Suppressor macrophage (primary cell): Measurements from ENCODE around the gene PKD2L1.
"Not testable (repeated sequence)": the region's sequence is repeated elsewhere in the genome, so short reads cannot be mapped to it uniquely, and the experiment has no call there.

ENCODE experiments used
- DNase-seq, 4 experiments: peaks; one replicate each; pipeline ENCODE4 v3.0.0-alpha.2; 2020 to 2022
- total RNA-seq, 17 experiments: gene quantifications; one replicate each; lab custom pipeline; 2026; ENCODE audit warnings: mixed read lengths in 6 of 17, inconsistent platforms in 3 of 17; lab: John Stamatoyannopoulos, UW

PKD2L1 gene
- total RNA-seq = 1.3 to 7.9 (median 4.6) reads per million in 17 experiments

GRCh38 chr10:100330079-100330478 is at the start of gene PKD2L1:
Gene PKD2L1 (minus strand): TSS chr10:100330228. CDS start chr10:100330103, 125 bp downstream.
- DNase-seq = no peak

GRCh38 chr10:100377830-100378229 is 47.8 kb upstream of the PKD2L1 start:
- DNase-seq = no peak

DNA sequence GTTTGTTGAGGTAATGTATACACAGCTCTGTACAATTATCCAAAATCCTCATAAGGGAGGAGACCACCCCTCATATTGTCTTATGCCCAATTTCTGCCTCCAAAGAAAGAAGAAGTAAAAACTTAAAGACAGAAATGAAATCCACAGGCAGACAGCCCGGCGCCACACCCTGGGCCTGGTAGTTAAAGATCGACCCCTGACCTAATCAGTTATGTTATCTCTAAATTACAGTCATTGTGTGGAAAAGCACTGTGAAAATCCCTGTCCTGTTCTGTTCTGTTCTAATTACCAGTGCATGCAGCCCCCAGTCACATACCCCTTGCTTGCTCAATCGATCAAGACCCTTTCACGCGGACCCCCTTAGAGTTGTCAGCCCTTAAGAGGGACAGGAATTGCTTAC is 46.6 kb upstream of the PKD2L1 start:
- not testable (repeated sequence) for DNase-seq

GRCh38 chr10:100374677-100375353 is 44.8 kb upstream of the PKD2L1 start:
- DNase-seq = not testable (repeated sequence)

DNA sequence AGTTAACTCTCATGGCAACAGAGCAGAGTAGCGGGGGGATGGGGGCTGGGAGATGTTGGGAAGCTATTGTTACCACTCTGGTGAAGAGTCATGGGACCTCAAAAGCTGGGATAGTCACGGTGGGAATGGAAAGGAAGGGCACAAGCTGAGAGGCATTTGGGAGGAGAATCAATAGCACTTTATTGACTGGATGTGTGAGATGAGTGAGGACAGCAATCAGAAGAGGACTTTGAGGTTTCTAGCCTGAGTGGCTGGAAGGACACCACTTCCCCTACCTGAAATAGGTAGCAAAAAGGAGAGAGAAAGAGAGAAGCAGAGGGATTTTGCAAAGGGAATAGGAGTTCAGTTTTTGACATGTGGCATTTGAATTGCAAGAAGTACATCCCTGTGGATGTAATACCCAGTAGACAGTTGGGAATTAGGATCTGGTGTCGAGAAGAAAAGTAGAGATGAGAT is 44.2 kb upstream of the PKD2L1 start:
- DNase-seq = no peak

DNA sequence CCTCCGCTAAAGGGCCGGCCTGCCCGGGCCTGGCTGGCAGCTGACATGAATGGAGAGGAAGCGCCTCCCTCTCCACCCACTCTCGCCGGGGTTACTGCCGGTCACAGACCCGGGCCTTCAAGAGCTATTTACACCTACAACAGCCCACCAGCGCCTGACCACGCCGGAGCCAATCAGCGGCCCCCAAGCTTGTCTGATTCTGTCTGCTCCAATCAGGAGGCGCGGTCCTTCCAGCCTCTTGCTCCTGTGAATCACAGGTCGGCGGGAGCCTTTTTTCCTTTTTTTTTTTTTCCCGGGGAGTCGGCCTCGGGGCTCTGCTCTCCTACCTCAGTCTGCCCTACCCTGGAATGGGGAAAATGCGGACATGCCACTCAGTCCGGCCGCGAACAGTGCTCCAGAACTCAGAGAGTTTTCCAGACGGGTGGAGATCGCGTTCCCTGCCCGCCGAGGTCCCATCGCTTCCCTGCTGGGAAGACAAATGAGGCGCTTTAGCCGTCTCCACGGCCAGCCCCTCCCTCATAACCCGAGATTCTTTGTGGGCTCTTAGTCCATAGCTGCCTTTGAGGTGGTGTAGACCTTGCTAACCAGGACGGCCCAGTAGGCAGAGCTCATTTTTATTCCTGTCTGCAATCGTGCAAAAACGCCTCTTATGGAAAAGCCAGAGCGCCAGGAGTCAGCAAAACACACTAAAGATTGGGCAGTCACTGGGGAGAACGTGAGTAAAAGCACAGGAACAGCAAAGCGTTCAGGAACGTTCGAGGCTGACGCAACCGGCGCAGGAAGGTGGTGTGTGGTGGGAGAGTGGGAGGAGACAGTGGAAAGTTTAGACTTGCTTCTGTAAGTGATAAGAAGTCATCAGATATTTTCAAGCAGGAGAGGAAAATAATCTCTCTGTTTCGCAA is 43.5 kb upstream of the PKD2L1 start:
- peak; percentile 98 to 100 (median 98) for DNase-seq

GRCh38 chr10:100372415-100373297 is 42.6 kb upstream of the PKD2L1 start:
- peak in 1 of 4 experiments; percentile 39 for DNase-seq

GRCh38 chr10:100371482-100372027 is 41.5 kb upstream of the PKD2L1 start:
- no peak for DNase-seq

DNA sequence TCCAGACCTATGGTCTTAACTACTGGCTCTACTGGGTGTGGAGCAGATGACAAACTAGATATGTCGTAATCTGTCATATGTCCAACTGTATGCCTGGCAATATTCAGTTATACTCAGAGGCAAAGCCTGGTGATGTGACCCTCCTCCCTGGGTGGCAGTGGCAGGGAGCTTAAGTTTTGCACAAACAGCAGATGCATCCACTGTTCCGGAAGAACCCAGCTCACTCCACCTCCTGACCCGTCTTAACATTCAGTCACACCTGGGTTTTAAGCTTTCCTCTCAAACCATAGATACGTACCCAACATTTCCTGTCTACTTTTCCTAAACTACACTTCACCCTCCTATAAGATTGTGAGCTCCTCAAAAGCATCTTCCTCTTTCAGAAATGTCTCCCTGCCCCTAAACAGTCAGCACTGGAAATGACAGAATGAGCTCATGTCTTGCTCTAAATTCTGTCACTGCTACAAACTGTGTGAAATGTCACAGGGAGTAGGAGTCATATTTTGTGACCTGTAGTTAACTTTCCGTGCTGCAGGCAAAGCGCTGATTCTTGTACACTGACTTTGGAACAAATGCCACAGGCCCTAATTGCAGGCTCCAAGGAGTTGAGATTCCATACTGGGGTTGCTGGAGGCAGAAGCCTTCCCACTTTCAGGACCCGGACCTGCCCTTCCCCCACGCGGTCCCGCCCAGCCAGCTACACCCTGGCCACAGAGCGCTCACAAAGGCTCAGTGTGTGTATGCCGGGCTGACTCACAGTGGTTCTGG is 40.9 kb upstream of the PKD2L1 start:
- DNase-seq = peak; percentile 83 to 95 (median 89)

DNA sequence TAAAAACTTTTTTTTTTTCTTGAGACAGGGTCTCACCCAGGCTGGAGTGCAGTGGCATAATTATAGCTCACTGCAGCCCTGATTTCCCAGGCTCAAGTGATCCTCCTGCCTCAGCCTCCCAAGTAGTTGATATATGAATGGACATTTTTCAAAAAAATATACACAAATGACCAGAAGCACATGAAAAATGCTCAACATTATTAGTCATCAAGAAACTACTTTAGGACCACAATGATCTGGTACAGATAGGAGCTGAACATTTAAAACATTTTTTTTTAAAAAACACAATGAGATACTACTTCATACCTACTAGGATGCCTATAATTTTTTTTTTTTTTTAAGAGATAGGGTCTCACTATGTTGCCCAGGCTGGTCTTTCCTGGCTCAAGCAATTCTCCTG is 38.7 kb upstream of the PKD2L1 start:
- no peak for DNase-seq

- DNase-seq = peak; percentile 66 to 84 (median 71)
Measured at GRCh38 chr10:100364735-100365391, 34.8 kb upstream of the PKD2L1 start.

- DNase-seq = no peak
Measured at GRCh38 chr10:100364175-100364574, 34.1 kb upstream of the PKD2L1 start.

DNA sequence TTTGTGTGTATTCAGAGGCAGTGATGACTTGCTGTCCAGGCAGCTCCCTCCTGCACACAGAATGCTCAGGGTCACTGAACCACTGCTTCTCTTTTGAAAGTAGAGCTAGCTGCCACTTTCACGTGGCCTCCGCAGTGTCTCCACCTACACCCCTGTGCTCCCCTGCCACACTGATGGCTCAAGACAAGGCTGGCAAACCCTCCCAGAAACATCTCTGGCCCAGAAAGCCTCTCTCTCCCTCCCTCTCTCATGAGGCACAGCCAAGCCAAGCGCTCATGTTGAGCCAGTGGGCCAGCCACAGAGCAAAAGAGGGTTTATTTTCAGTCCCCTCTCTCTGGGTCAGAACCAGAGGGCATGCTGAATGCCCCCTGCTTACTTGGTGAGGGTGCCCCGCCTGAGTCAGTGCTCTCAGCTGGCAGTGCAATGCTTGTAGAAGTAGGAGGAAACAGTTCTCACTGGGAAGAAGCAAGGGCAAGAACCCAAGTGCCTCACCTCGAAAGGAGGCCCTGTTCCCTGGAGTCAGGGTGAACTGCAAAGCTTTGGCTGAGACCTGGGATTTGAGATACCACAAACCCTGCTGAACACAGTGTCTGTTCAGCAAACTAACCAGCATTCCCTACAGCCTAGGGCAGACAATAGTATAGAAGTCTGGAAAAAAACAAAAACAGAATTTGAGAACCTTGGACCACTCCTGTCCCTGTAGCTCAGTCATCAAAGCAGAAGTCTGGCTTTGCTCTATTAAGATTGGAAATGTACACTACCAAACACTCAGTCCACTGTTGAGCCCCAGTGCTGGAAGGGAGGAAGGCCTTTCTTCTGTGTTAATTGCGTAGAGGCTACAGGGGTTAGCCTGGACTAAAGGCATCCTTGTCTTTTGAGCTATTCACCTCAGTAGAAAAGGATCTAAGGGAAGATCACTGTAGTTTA is 32.8 kb upstream of the PKD2L1 start:
- no peak for DNase-seq

DNA sequence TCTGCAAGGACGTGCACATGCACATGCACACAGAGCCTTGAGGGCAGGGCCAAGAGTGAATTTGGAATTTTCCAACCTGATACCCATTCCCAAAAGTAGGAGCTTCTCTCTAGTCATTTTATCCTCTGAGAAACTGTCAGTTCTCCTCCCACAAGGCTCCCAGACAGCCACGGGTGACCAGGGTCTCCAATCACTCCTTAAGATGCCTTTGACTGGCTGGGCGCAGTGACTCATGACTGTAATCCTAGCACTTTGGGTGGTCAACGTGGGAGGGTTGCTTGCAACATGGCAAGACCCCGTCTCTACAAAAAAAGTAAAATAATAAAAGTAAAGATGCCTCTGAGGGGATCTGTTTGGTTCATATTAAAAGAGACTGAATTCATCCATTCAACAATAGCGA is 30.2 kb upstream of the PKD2L1 start:
- no peak for DNase-seq

DNA sequence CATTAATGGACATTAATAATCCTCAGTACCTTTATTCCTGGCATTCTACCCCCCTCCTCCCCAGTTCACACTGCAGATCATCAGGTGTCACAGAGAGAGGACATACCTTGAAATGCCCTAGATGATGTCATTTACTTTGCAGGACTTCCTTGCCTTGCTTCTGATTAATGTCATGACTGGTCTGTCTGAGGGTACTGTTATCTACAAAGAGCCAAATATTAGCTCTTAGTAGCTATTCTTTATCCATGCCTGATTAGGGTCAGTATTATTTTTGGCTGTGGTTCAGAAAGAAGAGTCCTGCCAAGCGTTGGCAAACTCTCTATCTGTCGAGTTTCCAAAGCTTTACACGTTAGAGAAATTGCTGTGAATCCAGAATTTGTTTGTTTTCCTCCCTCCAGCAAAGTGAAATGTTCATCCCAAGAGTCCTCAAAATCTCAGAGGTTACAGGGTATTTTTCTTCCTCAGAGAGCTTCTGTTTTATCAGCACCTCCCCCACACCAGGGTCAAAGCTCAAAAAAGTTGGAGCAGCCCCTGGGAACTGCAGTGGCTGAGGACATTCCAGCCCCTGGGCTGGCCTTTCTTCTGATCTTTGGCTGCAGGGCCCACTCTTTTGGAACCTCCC is 29.6 kb upstream of the PKD2L1 start:
- no peak for DNase-seq

DNA sequence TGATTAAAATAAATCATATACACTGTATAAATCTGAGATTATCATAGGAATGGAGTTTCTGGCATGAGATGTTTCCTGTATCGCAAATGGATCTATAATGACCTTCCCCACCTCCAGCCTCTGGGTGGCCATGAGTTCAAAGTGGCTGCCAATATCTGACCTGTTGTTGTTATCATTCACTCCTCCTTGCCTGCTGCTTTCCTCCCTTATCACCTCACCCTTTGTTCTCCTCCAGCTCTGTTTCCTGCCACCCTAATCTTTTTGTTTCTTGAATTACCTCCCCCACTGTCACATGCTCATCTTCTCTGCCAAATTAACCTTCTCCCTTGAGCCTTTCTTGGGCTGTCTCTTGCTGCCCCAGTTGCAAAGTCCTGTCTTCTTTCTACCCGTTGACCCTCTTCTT is 29.0 kb upstream of the PKD2L1 start:
- DNase-seq = no peak

- no peak for DNase-seq
Measured at GRCh38 chr10:100357059-100357858, 27.2 kb upstream of the PKD2L1 start.
